Esophagus muscularis mucosa (tissue), 4 donors: ENCODE measurements around the gene HERC2. TPM values are rescaled to one million over a fixed set of nuclear protein-coding genes. Genes with fewer than 3 reads are reported as not detected.

Experiments
- DNase-seq: peaks from one replicate; pipeline ENCODE4 v3.0.0-alpha.2; 2017; ENCODE audit errors: extremely low spot score
- H3K27ac ChIP-seq, 4 donors: fragments of 200-600 bp; sonication (generic); replicated peaks in 1 of 4; 1 replicate in 3 of 4; 2 replicates in 1 of 4; pipeline ENCODE4 v1.5.1; 2016 to 2019; ENCODE audit warnings: mild to moderate bottlenecking in 1 of 4
- H3K27me3 ChIP-seq, 4 donors: fragments of 200-600 bp; sonication (generic); one replicate each; pipeline versions ENCODE4 v1.5.1 to v1.6.0; 2016 to 2019
- H3K36me3 ChIP-seq, 4 donors: fragments of 200-600 bp; sonication (generic); one replicate each; pipeline ENCODE4 v1.5.1; 2016 to 2019
- H3K4me1 ChIP-seq, 4 donors: fragments of 200-600 bp; sonication (generic); one replicate each; pipeline ENCODE4 v1.5.1; 2016 to 2019
- H3K4me3 ChIP-seq, 4 donors: fragments of 200-600 bp; sonication (generic); 1 replicate in 2 of 4; 2 replicates in 2 of 4; pipeline ENCODE4 v1.5.1; 2016 to 2019; ENCODE audit warnings: mild to moderate bottlenecking in 4 of 4, moderate library complexity in 1 of 4
- H3K9me3 ChIP-seq, 4 donors: fragments of 200-600 bp; sonication (generic); 1 replicate in 3 of 4; 2 replicates in 1 of 4; pipeline ENCODE4 v1.5.1; 2016 to 2019
- EP300 ChIP-seq: sonication (generic); formaldehyde crosslinking; IDR thresholded peaks from one replicate; pipeline ENCODE4 v1.6.1; 2017; ENCODE audit warnings: antibody characterized with exemption
- POLR2A ChIP-seq: fragments of 450-650 bp; IDR thresholded peaks from one replicate; pipeline ENCODE4 v1.6.1; 2017; ENCODE audit warnings: antibody characterized with exemption, moderate library complexity, mild to moderate bottlenecking, low read depth
- POLR2AphosphoS5 ChIP-seq, 2 donors: sonication (generic); formaldehyde crosslinking; IDR thresholded peaks; one replicate each; pipeline ENCODE4 v1.6.1; 2017; ENCODE audit warnings: antibody characterized with exemption in 2 of 2
- WGBS: methylation state at CpG from one replicate; pipeline ENCODE4 v1.1.5; 2018; 5-methylcytosine and 5-hydroxymethylcytosine counted together
- intact Hi-C: fragments of 100-400 bp; cut with DNase I; formaldehyde crosslinking; loops from one replicate; pipeline ENCODE4 v1.15.1; 2023
- total RNA-seq, 4 donors: library from RNA; depleted of rRNA; stranded (reverse); fragments of >200 nt; gene quantifications; one replicate each; pipeline versions ENCODE4 v1.1.0 to v1.2.1, GENCODE V29; 2016
- TF ChIP-seq, protein P1 (sequence below), 3 experiments: fragments of 200-600 bp in 2 of 3; fragments of 450-650 bp in 1 of 3; sonication (generic) in 2 of 3; IDR thresholded peaks; one replicate each; pipeline ENCODE4 v1.5.1; 2017 to 2019; ENCODE audit warnings: antibody characterized with exemption in 3 of 3, mild to moderate bottlenecking in 2 of 3, moderate library complexity in 1 of 3

The HERC2 gene
- total RNA-seq, 4 donors from 2014 or later = 57.0 to 96.3 (median 66.0) TPM

DNA sequence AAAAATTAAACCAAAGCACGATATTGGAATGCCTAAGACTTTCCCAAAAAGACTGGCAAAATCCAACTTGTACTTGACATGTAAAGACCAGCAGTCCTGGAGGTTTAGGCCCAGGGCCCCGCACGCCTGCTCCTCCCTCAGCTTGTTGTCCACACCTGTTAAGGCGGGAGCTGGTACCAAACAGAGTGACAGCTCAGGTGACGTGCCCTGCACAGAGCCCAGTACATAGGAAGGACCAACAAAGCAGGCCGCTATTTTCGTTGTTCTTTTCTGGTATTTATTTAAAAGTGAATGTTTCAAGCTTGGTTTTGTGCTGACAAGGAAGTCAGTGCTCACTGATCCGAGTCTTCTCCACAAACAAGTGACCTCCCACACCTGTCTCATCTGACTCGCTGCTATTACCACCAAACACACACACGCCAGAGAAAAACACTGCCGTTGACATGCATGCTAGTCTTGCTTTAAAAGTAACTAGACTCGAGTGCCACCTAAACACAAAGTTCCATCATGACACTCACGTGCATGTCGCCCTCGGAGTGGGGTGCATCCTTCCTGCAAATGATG, 50.2 kb downstream of the HERC2 start:
- Histone ChIP-seq H3K36me3 (peaks cover 55 to 88% (median 78%) of the 10 kb centered on the region in 4 donors), H3K27me3 (no peaks in the 10 kb centered on the region), H3K27ac (no peak overlapping the region), H3K4me3 (no peak overlapping the region), H3K4me1 (no peaks in the 10 kb centered on the region), H3K9me3 (no peaks in the 10 kb centered on the region)
- DNase-seq = no peak
- intact Hi-C loops = no loop called here
- TF ChIP-seq POLR2AphosphoS5 (IDR thresholded peaks at IDR 0.05) (no peak), POLR2A (no peak), EP300 (no peak)
- TF ChIP-seq, protein P1, sequence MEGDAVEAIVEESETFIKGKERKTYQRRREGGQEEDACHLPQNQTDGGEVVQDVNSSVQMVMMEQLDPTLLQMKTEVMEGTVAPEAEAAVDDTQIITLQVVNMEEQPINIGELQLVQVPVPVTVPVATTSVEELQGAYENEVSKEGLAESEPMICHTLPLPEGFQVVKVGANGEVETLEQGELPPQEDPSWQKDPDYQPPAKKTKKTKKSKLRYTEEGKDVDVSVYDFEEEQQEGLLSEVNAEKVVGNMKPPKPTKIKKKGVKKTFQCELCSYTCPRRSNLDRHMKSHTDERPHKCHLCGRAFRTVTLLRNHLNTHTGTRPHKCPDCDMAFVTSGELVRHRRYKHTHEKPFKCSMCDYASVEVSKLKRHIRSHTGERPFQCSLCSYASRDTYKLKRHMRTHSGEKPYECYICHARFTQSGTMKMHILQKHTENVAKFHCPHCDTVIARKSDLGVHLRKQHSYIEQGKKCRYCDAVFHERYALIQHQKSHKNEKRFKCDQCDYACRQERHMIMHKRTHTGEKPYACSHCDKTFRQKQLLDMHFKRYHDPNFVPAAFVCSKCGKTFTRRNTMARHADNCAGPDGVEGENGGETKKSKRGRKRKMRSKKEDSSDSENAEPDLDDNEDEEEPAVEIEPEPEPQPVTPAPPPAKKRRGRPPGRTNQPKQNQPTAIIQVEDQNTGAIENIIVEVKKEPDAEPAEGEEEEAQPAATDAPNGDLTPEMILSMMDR (IDR thresholded peaks at IDR 0.05) = no peak
- 95% methylated on average over 15 of the region's 15 CpGs for WGBS

DNA sequence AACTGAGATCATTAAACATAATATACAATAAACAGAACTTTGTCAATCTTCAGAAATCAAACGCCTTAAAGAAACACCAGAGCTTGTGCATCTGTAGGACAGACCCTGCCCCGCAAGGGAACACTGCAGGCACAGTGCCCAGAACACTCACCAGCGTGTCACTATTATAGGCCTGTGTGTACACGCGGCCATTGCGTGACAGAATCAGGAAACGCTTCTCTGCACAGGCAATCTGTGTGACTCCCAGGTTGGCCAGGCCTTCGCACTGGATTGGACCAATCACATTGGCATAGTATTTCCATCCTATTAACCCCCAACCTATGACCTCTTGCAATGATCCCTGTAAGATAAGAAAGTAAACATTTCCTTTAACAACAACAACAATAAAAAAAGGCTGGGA, 52.9 kb downstream of the HERC2 start:
- H3K9me3 ChIP-seq = no peaks in the 10 kb centered on the region
- H3K4me1 ChIP-seq = no peaks in the 10 kb centered on the region
- intact Hi-C loops = no loop called here
- no peak overlapping the region for H3K27ac ChIP-seq
- H3K27me3 ChIP-seq = no peaks in the 10 kb centered on the region
- no peak for DNase-seq
- TF ChIP-seq POLR2AphosphoS5 (IDR thresholded peaks at IDR 0.05) (no peak), POLR2A (no peak), EP300 (no peak)
- TF ChIP-seq, protein P1 (IDR thresholded peaks at IDR 0.05) = no peak
- WGBS = 79% methylated on average over 8 of the region's 8 CpGs
- peaks cover 68 to 96% (median 87%) of the 10 kb centered on the region in 4 donors for H3K36me3 ChIP-seq
- no peak overlapping the region for H3K4me3 ChIP-seq

DNA sequence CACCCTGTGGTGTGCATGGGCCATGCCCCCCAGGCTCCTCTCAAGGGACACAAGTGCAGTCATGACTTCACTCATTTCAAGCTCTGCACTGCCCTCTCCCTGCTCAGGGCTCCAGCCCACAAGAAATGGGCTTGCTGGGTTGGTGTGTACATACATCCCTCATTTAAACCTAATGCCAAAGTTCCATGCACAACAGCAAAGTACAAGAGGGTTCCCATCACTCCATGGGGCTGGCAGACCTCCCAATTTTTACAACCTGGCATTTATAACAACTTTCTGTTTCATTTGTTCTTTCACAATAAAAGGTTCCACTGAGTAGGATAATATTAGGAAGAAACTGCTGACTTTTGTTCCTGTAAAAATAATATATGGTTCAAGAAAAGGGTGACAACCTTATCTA, 54.3 kb downstream of the HERC2 start:
- intact Hi-C loops = no loop called here
- Histone ChIP-seq H3K4me3 (no peak overlapping the region), H3K9me3 (no peaks in the 10 kb centered on the region), H3K27me3 (no peaks in the 10 kb centered on the region), H3K4me1 (no peaks in the 10 kb centered on the region), H3K27ac (no peak overlapping the region), H3K36me3 (peaks cover 73 to 100% (median 81%) of the 10 kb centered on the region in 4 donors)
- TF ChIP-seq, protein P1 (IDR thresholded peaks at IDR 0.05) = no peak
- no peak for TF ChIP-seq POLR2A
- DNase-seq = no peak

DNA sequence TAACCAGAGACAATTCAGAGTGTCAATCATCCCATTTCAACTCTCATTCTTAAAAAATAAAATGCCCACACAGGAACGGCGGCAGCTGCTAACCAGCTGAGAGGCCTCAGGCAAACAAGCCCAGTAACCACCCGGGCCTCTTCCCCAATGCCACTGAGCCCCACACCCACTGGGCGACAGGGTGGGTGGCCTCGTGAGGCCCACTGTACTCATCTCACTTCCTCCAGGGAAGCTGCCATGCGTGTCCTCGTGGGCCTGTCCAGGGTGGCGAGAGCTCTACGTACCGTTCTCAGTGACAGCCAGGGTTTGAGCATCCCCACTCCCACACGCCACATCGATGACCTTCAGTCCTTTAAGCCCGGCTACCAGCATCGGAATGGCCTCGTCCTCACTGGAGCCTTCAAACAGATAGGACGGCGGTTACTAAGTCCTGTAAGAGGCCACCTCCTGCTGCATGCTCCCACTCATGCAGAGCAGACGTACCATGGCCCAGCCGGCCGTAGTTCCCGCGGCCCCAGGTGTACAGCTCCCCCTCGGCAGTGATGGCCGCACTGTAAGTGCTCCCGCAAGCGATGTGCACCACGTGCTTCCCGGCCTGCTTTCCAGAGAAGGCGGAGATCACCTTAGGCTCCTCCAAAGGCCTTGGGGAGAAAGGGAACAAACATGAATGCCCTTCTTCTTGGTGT, 56.5 kb downstream of the HERC2 start:
- TF ChIP-seq EP300 (no peak), POLR2AphosphoS5 (IDR thresholded peaks at IDR 0.05) (no peak), POLR2A (no peak)
- TF ChIP-seq, protein P1 (IDR thresholded peaks at IDR 0.05) = no peak
- H3K36me3 ChIP-seq = peaks cover 61 to 89% (median 72%) of the 10 kb centered on the region in 4 donors
- WGBS = 92% methylated on average over 18 of the region's 29 CpGs
- peaks cover 0 to 3% (median 0%) of the 10 kb centered on the region in 4 donors for H3K9me3 ChIP-seq
- DNase-seq = peak; percentile 80
- H3K27ac ChIP-seq = no peak overlapping the region
- H3K4me3 ChIP-seq = no peak overlapping the region
- intact Hi-C loops = no loop called here
- no peaks in the 10 kb centered on the region for H3K27me3 ChIP-seq
- H3K4me1 ChIP-seq = peaks cover 0 to 6% (median 4%) of the 10 kb centered on the region in 4 donors
